Neural progenitor cell (in vitro differentiated cells): ENCODE results near the gene TAPBPL. TPM values are rescaled to one million over a fixed set of nuclear protein-coding genes. Genes with fewer than 3 reads are reported as not detected.
A peak's percentile ranks its signal among the peaks of the same experiment; 100 is the strongest.
"Not testable (repeated sequence)": the region's sequence is repeated elsewhere in the genome, so short reads cannot be mapped to it uniquely, and the experiment has no call there.

Experiments used
- DNase-seq: peaks from one replicate; pipeline ENCODE4 v3.0.0-alpha.2; 2016; ENCODE audit warnings: low spot score
- H2AFZ ChIP-seq: fragments of 200-600 bp; sonication (generic); replicated peaks from 2 replicates; pipeline ENCODE4 v1.6.1; 2016; ENCODE audit warnings: antibody characterized with exemption
- H3F3A ChIP-seq: fragments of 200-600 bp; sonication (generic); 2 replicates; pipeline ENCODE4 v1.6.1; 2016; ENCODE audit warnings: antibody characterized with exemption, low read depth
- H3K27ac ChIP-seq: fragments of 200-600 bp; sonication (generic); 2 replicates; pipeline ENCODE4 v1.5.1; 2016; ENCODE audit warnings: mild to moderate bottlenecking
- H3K27me3 ChIP-seq: fragments of 200-600 bp; sonication (generic); 2 replicates; pipeline ENCODE4 v1.6.1; 2016; ENCODE audit warnings: mild to moderate bottlenecking, moderate library complexity
- H3K36me3 ChIP-seq: fragments of 200-600 bp; sonication (generic); 2 replicates; pipeline ENCODE4 v1.5.1; 2016
- H3K4me1 ChIP-seq: fragments of 200-600 bp; sonication (generic); 2 replicates; pipeline ENCODE4 v1.6.1; 2016; ENCODE audit warnings: mixed run types
- H3K4me2 ChIP-seq: fragments of 200-600 bp; sonication (generic); 2 replicates; pipeline ENCODE4 v1.6.1; 2016
- H3K4me3 ChIP-seq: fragments of 200-600 bp; sonication (generic); 2 replicates; pipeline ENCODE4 v1.5.1; 2016
- H3K79me2 ChIP-seq: fragments of 200-600 bp; sonication (generic); 2 replicates; pipeline ENCODE4 v1.6.1; 2016; ENCODE audit warnings: low read depth
- H3K9ac ChIP-seq: fragments of 200-600 bp; sonication (generic); 2 replicates; pipeline ENCODE4 v1.6.1; 2016
- H3K9me3 ChIP-seq: fragments of 200-600 bp; sonication (generic); 2 replicates; pipeline ENCODE4 v1.5.1; 2016; ENCODE audit warnings: low read depth
- H4K20me1 ChIP-seq: fragments of 200-600 bp; sonication (generic); 2 replicates; pipeline ENCODE4 v1.6.1; 2016; ENCODE audit warnings: low read depth
- H3K27ac Mint-ChIP-seq: 3 replicates; pipeline ENCODE4 v1.8.0; 2021; ENCODE audit warnings: mixed read lengths
- H3K27me3 Mint-ChIP-seq: 2 replicates; pipeline ENCODE4 v1.8.0; 2022; ENCODE audit warnings: low read depth, mild to moderate bottlenecking, inconsistent platforms, moderate library complexity, mixed read lengths; ENCODE audit not compliant: insufficient read depth
- H3K36me3 Mint-ChIP-seq: 3 replicates; pipeline ENCODE4 v1.8.0; 2021; ENCODE audit warnings: mixed read lengths
- H3K4me1 Mint-ChIP-seq: 3 replicates; pipeline ENCODE4 v1.8.0; 2021; ENCODE audit warnings: mixed read lengths
- H3K4me3 Mint-ChIP-seq: 3 replicates; pipeline ENCODE4 v1.8.0; 2021; ENCODE audit warnings: mild to moderate bottlenecking, moderate library complexity, mixed read lengths
- H3K9me3 Mint-ChIP-seq: 3 replicates; pipeline ENCODE4 v1.8.0; 2020; ENCODE audit warnings: mixed read lengths
- EZH2 ChIP-seq: fragments of 200-600 bp; sonication (generic); IDR thresholded peaks from 2 replicates; pipeline ENCODE4 v1.6.1; 2017; ENCODE audit warnings: antibody characterized with exemption, mild to moderate bottlenecking, moderate library complexity
- EZH2phosphoT487 ChIP-seq: fragments of 200-600 bp; sonication (generic); IDR thresholded peaks from 2 replicates; pipeline ENCODE4 v1.6.1; 2017; ENCODE audit warnings: antibody characterized with exemption
- total RNA-seq: library from RNA; depleted of rRNA; stranded (reverse); fragments of >200 nt; gene quantifications from 2 replicates; pipeline ENCODE4 v1.2.3, GENCODE V29; 2015; ENCODE audit warnings: low replicate concordance
- TF ChIP-seq, protein P1 (sequence below): fragments of 200-600 bp; sonication (generic); IDR thresholded peaks from 2 replicates; pipeline ENCODE4 v1.5.1; 2017; ENCODE audit warnings: antibody characterized with exemption, mild to moderate bottlenecking

Gene TAPBPL
- total RNA-seq, 1 donor from 2014 or later: not detected

DNA sequence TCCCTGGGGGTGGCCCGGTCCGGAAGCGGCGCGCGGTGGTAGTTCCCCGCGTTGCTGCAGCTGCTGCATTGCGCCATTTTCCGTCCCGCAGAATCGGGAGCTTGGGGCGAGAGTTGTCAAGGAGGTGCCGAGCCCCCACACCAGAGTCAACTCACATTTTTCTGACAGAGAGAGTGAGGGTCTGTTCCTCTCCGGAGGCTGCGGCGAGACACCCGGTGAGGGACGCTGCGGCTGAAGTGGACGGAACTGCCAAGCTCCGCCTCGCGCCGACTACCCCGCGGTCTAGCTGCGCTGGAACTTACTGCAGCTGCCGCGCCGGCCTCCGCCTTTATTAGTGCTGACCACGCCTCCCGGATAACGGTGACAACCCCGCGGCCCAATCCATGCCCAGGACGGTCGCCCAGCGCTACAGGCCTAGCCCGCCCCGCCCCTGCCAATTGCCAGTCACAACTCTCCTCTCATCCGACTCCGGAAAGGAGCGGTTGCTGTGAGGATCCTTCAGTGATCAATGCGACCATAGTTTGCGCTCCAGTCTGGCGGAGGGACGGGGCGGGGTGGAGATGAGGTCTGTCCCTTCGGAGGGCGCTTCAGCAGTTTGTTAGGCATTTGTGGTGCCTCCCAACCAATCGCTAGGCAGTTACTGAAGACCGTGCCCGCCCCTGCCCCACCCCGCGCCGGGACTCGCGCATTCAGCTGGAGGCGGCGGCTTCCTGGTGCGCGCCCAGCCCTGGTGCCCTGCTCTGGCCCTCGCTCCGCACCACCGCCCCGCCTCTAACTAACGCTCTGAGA lies 18.7 kb downstream of the TAPBPL start, which contains the start of gene VAMP1:
VAMP1 (minus strand) TSS at position 303 of the 789 bp plus-strand sequence; CDS start at position 157, 146 bp downstream.
- Histone ChIP-seq H3K4me1 (peaks cover 12% of the 10 kb centered on the region), H3K27ac (peak within 1 kb of the TSS; percentile 68), H3K79me2 (peaks cover 18% of the 10 kb centered on the region), H3K9me3 (no peaks in the 10 kb centered on the region), H3K27me3 (no peaks in the 10 kb centered on the region), H3K9ac (peak within 1 kb of the TSS; percentile 75), H4K20me1 (no peaks in the 10 kb centered on the region), H3F3A (peaks cover 23% of the 10 kb centered on the region), H3K4me3 (peak within 1 kb of the TSS; percentile 80), H3K36me3 (no peaks in the 10 kb centered on the region), H3K4me2 (peak within 1 kb of the TSS; percentile 86), H2AFZ (peak within 1 kb of the TSS; percentile 67)
- H3K4me3 Mint-ChIP-seq: peak within 1 kb of the TSS; percentile 88
- peaks cover 7% of the 10 kb centered on the region for H3K27me3 Mint-ChIP-seq
- no peaks in the 10 kb centered on the region for H3K9me3 Mint-ChIP-seq
- peak within 1 kb of the TSS; percentile 82 for H3K27ac Mint-ChIP-seq
- DNase-seq: peak; percentile 100
- H3K36me3 Mint-ChIP-seq: no peaks in the 10 kb centered on the region
- TF ChIP-seq, protein P1, sequence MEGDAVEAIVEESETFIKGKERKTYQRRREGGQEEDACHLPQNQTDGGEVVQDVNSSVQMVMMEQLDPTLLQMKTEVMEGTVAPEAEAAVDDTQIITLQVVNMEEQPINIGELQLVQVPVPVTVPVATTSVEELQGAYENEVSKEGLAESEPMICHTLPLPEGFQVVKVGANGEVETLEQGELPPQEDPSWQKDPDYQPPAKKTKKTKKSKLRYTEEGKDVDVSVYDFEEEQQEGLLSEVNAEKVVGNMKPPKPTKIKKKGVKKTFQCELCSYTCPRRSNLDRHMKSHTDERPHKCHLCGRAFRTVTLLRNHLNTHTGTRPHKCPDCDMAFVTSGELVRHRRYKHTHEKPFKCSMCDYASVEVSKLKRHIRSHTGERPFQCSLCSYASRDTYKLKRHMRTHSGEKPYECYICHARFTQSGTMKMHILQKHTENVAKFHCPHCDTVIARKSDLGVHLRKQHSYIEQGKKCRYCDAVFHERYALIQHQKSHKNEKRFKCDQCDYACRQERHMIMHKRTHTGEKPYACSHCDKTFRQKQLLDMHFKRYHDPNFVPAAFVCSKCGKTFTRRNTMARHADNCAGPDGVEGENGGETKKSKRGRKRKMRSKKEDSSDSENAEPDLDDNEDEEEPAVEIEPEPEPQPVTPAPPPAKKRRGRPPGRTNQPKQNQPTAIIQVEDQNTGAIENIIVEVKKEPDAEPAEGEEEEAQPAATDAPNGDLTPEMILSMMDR: no peak
- TF ChIP-seq EZH2phosphoT487 (no peak), EZH2 (no peak)
- H3K4me1 Mint-ChIP-seq: peaks cover 24% of the 10 kb centered on the region

DNA sequence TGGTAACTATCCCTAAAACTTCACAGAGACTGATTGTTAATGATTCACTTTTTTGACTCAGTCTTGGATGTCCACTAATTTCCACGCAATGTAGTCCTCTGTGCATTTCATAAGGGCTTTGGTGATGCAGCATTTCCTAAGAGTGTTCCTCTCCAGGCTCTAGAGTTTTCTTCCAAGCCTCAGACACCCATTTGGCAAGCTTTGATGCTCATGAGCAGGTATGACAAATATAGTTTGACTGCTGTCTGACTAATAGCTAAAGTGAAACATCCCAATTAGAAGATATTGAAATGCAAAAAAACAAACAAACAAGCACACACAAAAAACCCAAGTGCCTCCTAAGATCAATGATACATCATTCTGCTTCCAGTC lies 20.1 kb downstream of the TAPBPL start:
- H3K4me3 Mint-ChIP-seq: peak overlapping the region; percentile 0

DNA sequence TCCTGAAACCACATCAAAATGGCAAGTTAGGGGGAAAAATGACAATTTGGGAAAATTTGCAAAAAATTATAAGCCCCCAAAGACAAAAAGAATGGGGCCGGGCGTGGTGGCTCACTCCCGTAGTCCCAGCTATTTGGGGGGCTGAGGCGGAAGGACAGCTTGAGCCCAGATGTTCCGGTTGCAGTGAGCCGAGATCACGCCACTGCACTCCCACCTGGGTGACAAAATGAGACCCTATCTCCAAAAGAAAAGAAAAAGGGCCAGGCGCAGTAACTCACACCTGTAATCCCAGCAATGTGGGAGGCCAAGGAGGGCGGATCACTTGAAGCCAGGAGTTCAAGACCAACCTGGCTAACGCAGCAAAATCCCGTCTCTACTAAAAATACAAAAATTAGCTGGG lies 20.6 kb downstream of the TAPBPL start:
- Histone ChIP-seq H3K4me1 (peaks cover 12% of the 10 kb centered on the region), H4K20me1 (no peaks in the 10 kb centered on the region), H3K79me2 (peaks cover 18% of the 10 kb centered on the region), H3K9ac (no peak overlapping the region), H3K9me3 (no peaks in the 10 kb centered on the region), H3K4me3 (no peak overlapping the region), H2AFZ (no peak overlapping the region), H3F3A (peaks cover 16% of the 10 kb centered on the region), H3K36me3 (no peaks in the 10 kb centered on the region), H3K4me2 (no peak overlapping the region), H3K27ac (no peak overlapping the region), H3K27me3 (no peaks in the 10 kb centered on the region)
- H3K36me3 Mint-ChIP-seq: no peaks in the 10 kb centered on the region
- no peak for DNase-seq
- peaks cover 9% of the 10 kb centered on the region for H3K9me3 Mint-ChIP-seq
- no peak overlapping the region for H3K27ac Mint-ChIP-seq
- H3K27me3 Mint-ChIP-seq: peaks cover 7% of the 10 kb centered on the region
- TF ChIP-seq EZH2: no peak
- TF ChIP-seq, protein P1: no peak
- TF ChIP-seq EZH2phosphoT487: no peak
- H3K4me1 Mint-ChIP-seq: peaks cover 23% of the 10 kb centered on the region
- no peak overlapping the region for H3K4me3 Mint-ChIP-seq

More for the DNA sequence above, 20.1 kb downstream of the TAPBPL start:
- DNase-seq: no peak
- Mint-ChIP-seq H3K27ac (no peak overlapping the region), H3K9me3 (peaks cover 7% of the 10 kb centered on the region), H3K4me1 (peaks cover 23% of the 10 kb centered on the region), H3K27me3 (peaks cover 7% of the 10 kb centered on the region), H3K36me3 (no peaks in the 10 kb centered on the region)
- TF ChIP-seq EZH2phosphoT487: no peak
- TF ChIP-seq EZH2: no peak
- TF ChIP-seq, protein P1: no peak
- no peak overlapping the region for H3K4me2 ChIP-seq
- no peaks in the 10 kb centered on the region for H3K27me3 ChIP-seq
- no peak overlapping the region for H3K4me3 ChIP-seq
- H3K4me1 ChIP-seq: peaks cover 12% of the 10 kb centered on the region
- H2AFZ ChIP-seq: no peak overlapping the region
- no peak overlapping the region for H3K27ac ChIP-seq
- peaks cover 16% of the 10 kb centered on the region for H3F3A ChIP-seq
- H3K9me3 ChIP-seq: no peaks in the 10 kb centered on the region
- no peaks in the 10 kb centered on the region for H3K36me3 ChIP-seq
- peaks cover 18% of the 10 kb centered on the region for H3K79me2 ChIP-seq
- H4K20me1 ChIP-seq: no peaks in the 10 kb centered on the region
- no peak overlapping the region for H3K9ac ChIP-seq

DNA sequence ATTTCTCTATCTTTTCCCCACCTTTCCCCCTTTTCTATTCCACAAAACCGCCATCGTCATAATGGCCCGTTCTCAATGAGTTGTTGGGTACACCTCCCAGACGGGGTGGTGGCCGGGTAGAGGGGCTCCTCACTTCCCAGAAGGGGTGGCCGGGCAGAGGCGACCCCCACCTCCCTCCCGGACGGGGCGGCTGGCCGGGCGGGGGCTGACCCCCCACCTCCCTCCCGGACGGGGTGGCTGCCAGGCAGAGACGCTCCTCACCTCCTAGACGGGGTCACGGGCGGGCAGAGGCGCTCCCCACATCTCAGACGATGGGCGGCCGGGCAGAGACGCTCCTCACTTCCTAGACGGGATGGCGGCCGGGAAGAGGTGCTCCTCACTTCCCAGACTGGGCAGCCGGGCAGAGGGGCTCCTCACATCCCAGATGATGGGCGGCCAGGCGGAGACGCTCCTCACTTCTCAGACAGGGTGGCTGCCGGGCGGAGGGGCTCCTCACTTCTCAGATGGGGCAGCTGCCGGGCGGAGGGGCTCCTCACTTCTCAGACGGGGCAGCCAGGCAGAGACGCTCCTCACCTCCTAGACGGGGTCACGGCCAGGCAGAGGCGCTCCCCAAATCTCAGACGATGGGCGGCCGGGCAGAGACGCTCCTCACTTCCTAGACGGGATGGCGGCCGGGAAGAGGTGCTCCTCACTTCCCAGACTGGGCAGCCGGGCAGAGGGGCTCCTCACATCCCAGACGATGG lies 23.6 kb downstream of the TAPBPL start:
- H3K36me3 ChIP-seq, DNase-seq, H3K4me3 ChIP-seq, H3K9me3 ChIP-seq, H3K36me3 Mint-ChIP-seq, H3K4me1 Mint-ChIP-seq, H3K4me2 ChIP-seq, H3K9me3 Mint-ChIP-seq, H3K79me2 ChIP-seq, H2AFZ ChIP-seq, H3K9ac ChIP-seq, H3K4me3 Mint-ChIP-seq, H3K27ac Mint-ChIP-seq, H4K20me1 ChIP-seq, H3K27ac ChIP-seq, H3K27me3 Mint-ChIP-seq, H3K27me3 ChIP-seq, H3K4me1 ChIP-seq: not testable (repeated sequence)
- peaks cover 16% of the 10 kb centered on the region for H3F3A ChIP-seq
